H9 (cell line): Measurements from ENCODE around the gene ARMC9. TPM values are rescaled to one million over a fixed set of nuclear protein-coding genes. Genes with fewer than 3 reads are reported as not detected.
A peak's percentile ranks its signal among the peaks of the same experiment; 100 is the strongest.

ENCODE experiments used
- DNase-seq: peaks from one replicate; pipeline ENCODE4 v3.0.0-alpha.2; 2017
- H2AFZ ChIP-seq: one replicate; pipeline ENCODE4 v1.6.1; 2013; ENCODE audit warnings: mild to moderate bottlenecking, low read length, control low read depth, moderate library complexity
- H2AK5ac ChIP-seq: 2 replicates; pipeline ENCODE4 v1.6.1; 2013; ENCODE audit warnings: low read length, control low read depth, mixed read lengths; ENCODE audit not compliant: insufficient read length
- H2BK120ac ChIP-seq: one replicate; pipeline ENCODE4 v1.6.1; 2013; ENCODE audit warnings: low read depth, mild to moderate bottlenecking, low read length, control low read depth, inconsistent platforms; ENCODE audit not compliant: poor library complexity, severe bottlenecking
- H2BK12ac ChIP-seq: 2 replicates; pipeline ENCODE4 v1.6.1; 2013; ENCODE audit warnings: low read length, control low read depth, mixed read lengths, low read depth; ENCODE audit not compliant: insufficient read length
- H2BK15ac ChIP-seq: 2 replicates; pipeline ENCODE4 v1.6.1; 2013; ENCODE audit warnings: low read depth, low read length, control low read depth
- H2BK20ac ChIP-seq: one replicate; pipeline ENCODE4 v1.6.1; 2013; ENCODE audit warnings: low read depth, mild to moderate bottlenecking, low read length, control low read depth, inconsistent platforms; ENCODE audit not compliant: poor library complexity, severe bottlenecking
- H2BK5ac ChIP-seq: 2 replicates; pipeline ENCODE4 v1.6.1; 2013; ENCODE audit warnings: low read length, control low read depth, mixed read lengths; ENCODE audit not compliant: insufficient read length
- H3K14ac ChIP-seq: 2 replicates; pipeline ENCODE4 v1.6.1; 2013; ENCODE audit warnings: low read length, control low read depth; ENCODE audit not compliant: insufficient read depth
- H3K18ac ChIP-seq: 2 replicates; pipeline ENCODE4 v1.6.1; 2013; ENCODE audit warnings: low read depth, mild to moderate bottlenecking, mixed read lengths, low read length, control low read depth; ENCODE audit not compliant: insufficient read length
- H3K23ac ChIP-seq: 2 replicates; pipeline ENCODE4 v1.6.1; 2013; ENCODE audit warnings: low read length, control low read depth, mixed read lengths, low read depth; ENCODE audit not compliant: insufficient read length
- H3K23me2 ChIP-seq: 2 replicates; pipeline ENCODE4 v1.6.1; 2013; ENCODE audit warnings: low read depth, mild to moderate bottlenecking, mixed read lengths, low read length, control low read depth; ENCODE audit not compliant: insufficient read length, poor library complexity, severe bottlenecking
- H3K27ac ChIP-seq: 2 replicates; pipeline ENCODE4 v1.5.1; 2013; ENCODE audit warnings: low read length, control low read depth, mixed read lengths, low read depth; ENCODE audit not compliant: insufficient read length
- H3K27me3 ChIP-seq: 2 replicates; pipeline ENCODE4 v1.6.1; 2013; ENCODE audit warnings: low read length, control low read depth, inconsistent platforms; ENCODE audit not compliant: insufficient read depth
- H3K4ac ChIP-seq: 2 replicates; pipeline ENCODE4 v1.6.1; 2013; ENCODE audit warnings: low read depth, mild to moderate bottlenecking, control low read depth, inconsistent platforms, low read length, moderate library complexity
- H3K4me1 ChIP-seq: 2 replicates; pipeline ENCODE4 v1.6.1; 2013; ENCODE audit warnings: low read length, control low read depth, inconsistent platforms; ENCODE audit not compliant: insufficient read depth
- H3K4me2 ChIP-seq: 2 replicates; pipeline ENCODE4 v1.6.1; 2013; ENCODE audit warnings: low read length, control low read depth, mixed read lengths; ENCODE audit not compliant: insufficient read length, insufficient read depth
- H3K56ac ChIP-seq: 2 replicates; pipeline ENCODE4 v1.6.1; 2013; ENCODE audit warnings: low read depth, mild to moderate bottlenecking, mixed read lengths, low read length, control low read depth; ENCODE audit not compliant: insufficient read length
- H3K79me1 ChIP-seq: 2 replicates; pipeline ENCODE4 v1.6.1; 2013; ENCODE audit warnings: low read depth, mild to moderate bottlenecking, moderate library complexity, low read length, control low read depth, inconsistent platforms; ENCODE audit not compliant: insufficient read depth, poor library complexity, severe bottlenecking
- H3K79me2 ChIP-seq: 2 replicates; pipeline ENCODE4 v1.6.1; 2013; ENCODE audit warnings: low read length, control low read depth, inconsistent platforms; ENCODE audit not compliant: insufficient read depth
- H3K9ac ChIP-seq: 2 replicates; pipeline ENCODE4 v1.6.1; 2013; ENCODE audit warnings: low read length, control low read depth, mixed read lengths; ENCODE audit not compliant: insufficient read length; ENCODE audit errors: extremely low read depth
- H3K9me3 ChIP-seq: one replicate; pipeline ENCODE4 v1.6.1; 2013; ENCODE audit warnings: low read depth, low read length, inconsistent platforms; ENCODE audit not compliant: control insufficient read depth
- H3T11ph ChIP-seq: one replicate; pipeline ENCODE4 v1.6.1; 2013; ENCODE audit warnings: mild to moderate bottlenecking, low read length, control low read depth, inconsistent platforms
- H4K20me1 ChIP-seq: one replicate; pipeline ENCODE4 v1.6.1; 2013; ENCODE audit not compliant: control insufficient read depth, insufficient read length, insufficient read depth
- H4K5ac ChIP-seq: 2 replicates; pipeline ENCODE4 v1.6.1; 2013; ENCODE audit warnings: low read depth, mild to moderate bottlenecking, mixed read lengths, low read length, control low read depth; ENCODE audit not compliant: insufficient read length
- H4K8ac ChIP-seq: replicated peaks from 2 replicates; pipeline ENCODE4 v1.6.1; 2013; ENCODE audit warnings: low read length, control low read depth, mixed read lengths, low read depth; ENCODE audit not compliant: insufficient read length
- H4K91ac ChIP-seq: 2 replicates; pipeline ENCODE4 v1.6.1; 2013; ENCODE audit warnings: low read depth, mild to moderate bottlenecking, moderate library complexity, mixed read lengths, low read length, control low read depth; ENCODE audit not compliant: insufficient read length
- H3K27ac Mint-ChIP-seq, 3 experiments: 2 replicates in 2 of 3; 3 replicates in 1 of 3; pipeline ENCODE4 v1.8.0; 2020 to 2021; ENCODE audit warnings: mixed read lengths in 3 of 3, mild to moderate bottlenecking in 1 of 3, moderate library complexity in 1 of 3
- H3K27me3 Mint-ChIP-seq: 2 replicates; pipeline ENCODE4 v1.8.0; 2021; ENCODE audit warnings: low read depth, mild to moderate bottlenecking, moderate library complexity, mixed read lengths
- H3K36me3 Mint-ChIP-seq, 3 experiments: 2 replicates in 2 of 3; 3 replicates in 1 of 3; pipeline ENCODE4 v1.8.0; 2020 to 2021; ENCODE audit warnings: low read depth in 3 of 3, mixed read lengths in 3 of 3; ENCODE audit not compliant: insufficient read depth in 1 of 3
- H3K4me1 Mint-ChIP-seq, 2 experiments: 2 replicates each; pipeline ENCODE4 v1.8.0; 2020; ENCODE audit warnings: mixed read lengths in 2 of 2
- H3K4me3 Mint-ChIP-seq, 2 experiments: 2 replicates in 1 of 2; 3 replicates in 1 of 2; pipeline ENCODE4 v1.8.0; 2020 to 2021; ENCODE audit warnings: mild to moderate bottlenecking in 2 of 2, mixed read lengths in 2 of 2, moderate library complexity in 1 of 2
- H3K9me3 Mint-ChIP-seq, 2 experiments: 2 replicates in 1 of 2; 3 replicates in 1 of 2; pipeline ENCODE4 v1.8.0; 2020; ENCODE audit warnings: mild to moderate bottlenecking in 2 of 2, mixed read lengths in 2 of 2, moderate library complexity in 1 of 2
- WGBS: extraction: QIAGEN DNeasy Blood & Tissue Kit; methylation state at CpG from one replicate; pipeline ENCODE4 v1.1.7; 2013; ENCODE audit warnings: missing lambda C conversion rate, low lambda C conversion rate, mixed read lengths; ENCODE audit not compliant: insufficient read length; ENCODE audit errors: extremely low coverage; 5-methylcytosine and 5-hydroxymethylcytosine counted together
- total RNA-seq: library from RNA; stranded (reverse); gene quantifications from 2 replicates; pipeline ENCODE4 v1.2.1, GENCODE V29; 2021
- TF ChIP-seq, protein P1 (sequence below): fragments of 200-600 bp; sonication (generic); conservative IDR thresholded peaks from 3 replicates; pipeline ENCODE4 v1.8.0; 2021; ENCODE audit warnings: antibody characterized with exemption, mild to moderate bottlenecking

The ARMC9 gene
- total RNA-seq, 1 experiment from 2014 or later, result 37.6 TPM

GRCh38 chr2:231391981-231392380 is 193.6 kb downstream of the ARMC9 start:
- Histone ChIP-seq H3K27ac (no peak overlapping the region), H3K23ac (no peak overlapping the region), H3K27me3 (no peaks in the 10 kb centered on the region), H2AK5ac (no peak overlapping the region), H3K18ac (no peak overlapping the region), H3K56ac (no peak overlapping the region), H2BK120ac (no peak overlapping the region), H3T11ph (no peak overlapping the region), H2AFZ (no peak overlapping the region), H3K9me3 (no peaks in the 10 kb centered on the region), H2BK12ac (no peak overlapping the region), H3K79me2 (no peaks in the 10 kb centered on the region; the same call in 1 of the 2 replicates), H3K23me2 (peaks cover 9% of the 10 kb centered on the region), H3K14ac (no peak overlapping the region), H3K9ac (no peak overlapping the region), H2BK5ac (no peak overlapping the region), H4K20me1 (no peaks in the 10 kb centered on the region), H2BK20ac (no peak overlapping the region), H2BK15ac (no peak overlapping the region), H4K5ac (no peak overlapping the region), H3K79me1 (no peaks in the 10 kb centered on the region), H4K91ac (no peak overlapping the region), H3K4me1 (no peaks in the 10 kb centered on the region; the same call in 1 of the 2 replicates), H3K4ac (no peak overlapping the region), H3K4me2 (no peak overlapping the region), H4K8ac (no peak overlapping the region)
- Mint-ChIP-seq H3K36me3 (peaks cover 0 to 4% (median 0%) of the 10 kb centered on the region in 3 experiments; a peak in 2 of 7 replicates), H3K4me1 (peaks cover 45 to 52% of the 10 kb centered on the region in 2 experiments), H3K4me3 (no peak overlapping the region), H3K27me3 (peaks cover 3% of the 10 kb centered on the region; the same call in 1 of the 2 replicates), H3K27ac (peak overlapping the region in 1 of 3 experiments; percentile 17; a peak in 2 of 7 replicates), H3K9me3 (no peaks in the 10 kb centered on the region; a peak in 1 of 5 replicates)
- TF ChIP-seq, protein P1, sequence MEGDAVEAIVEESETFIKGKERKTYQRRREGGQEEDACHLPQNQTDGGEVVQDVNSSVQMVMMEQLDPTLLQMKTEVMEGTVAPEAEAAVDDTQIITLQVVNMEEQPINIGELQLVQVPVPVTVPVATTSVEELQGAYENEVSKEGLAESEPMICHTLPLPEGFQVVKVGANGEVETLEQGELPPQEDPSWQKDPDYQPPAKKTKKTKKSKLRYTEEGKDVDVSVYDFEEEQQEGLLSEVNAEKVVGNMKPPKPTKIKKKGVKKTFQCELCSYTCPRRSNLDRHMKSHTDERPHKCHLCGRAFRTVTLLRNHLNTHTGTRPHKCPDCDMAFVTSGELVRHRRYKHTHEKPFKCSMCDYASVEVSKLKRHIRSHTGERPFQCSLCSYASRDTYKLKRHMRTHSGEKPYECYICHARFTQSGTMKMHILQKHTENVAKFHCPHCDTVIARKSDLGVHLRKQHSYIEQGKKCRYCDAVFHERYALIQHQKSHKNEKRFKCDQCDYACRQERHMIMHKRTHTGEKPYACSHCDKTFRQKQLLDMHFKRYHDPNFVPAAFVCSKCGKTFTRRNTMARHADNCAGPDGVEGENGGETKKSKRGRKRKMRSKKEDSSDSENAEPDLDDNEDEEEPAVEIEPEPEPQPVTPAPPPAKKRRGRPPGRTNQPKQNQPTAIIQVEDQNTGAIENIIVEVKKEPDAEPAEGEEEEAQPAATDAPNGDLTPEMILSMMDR, result no peak
- WGBS, result no CpG with 5 or more reads among the region's 7 CpGs
- no peak for DNase-seq
